Endothelial cell (in vitro differentiated cells): ENCODE results near the gene FARSA. TPM values are rescaled to one million over a fixed set of nuclear protein-coding genes. Genes with fewer than 3 reads are reported as not detected.
"Not testable (repeated sequence)": the region's sequence is repeated elsewhere in the genome, so short reads cannot be mapped to it uniquely, and the experiment has no call there.

Experiments
- DNase-seq: peaks from one replicate; pipeline ENCODE4 v3.0.0; 2021; ENCODE audit warnings: low spot score
- H3K27ac Mint-ChIP-seq: one replicate; pipeline ENCODE4 v1.8.0; 2021; ENCODE audit warnings: mixed read lengths, inconsistent platforms; ENCODE audit not compliant: unreplicated experiment
- H3K27me3 Mint-ChIP-seq: one replicate; pipeline ENCODE4 v1.8.0; 2021; ENCODE audit warnings: mild to moderate bottlenecking, moderate library complexity, mixed read lengths, inconsistent platforms; ENCODE audit not compliant: unreplicated experiment
- H3K36me3 Mint-ChIP-seq: one replicate; pipeline ENCODE4 v1.8.0; 2021; ENCODE audit warnings: mild to moderate bottlenecking, low read depth, mixed read lengths, inconsistent platforms; ENCODE audit not compliant: unreplicated experiment
- H3K4me1 Mint-ChIP-seq: one replicate; pipeline ENCODE4 v1.8.0; 2021; ENCODE audit warnings: mild to moderate bottlenecking, mixed read lengths, inconsistent platforms; ENCODE audit not compliant: unreplicated experiment
- H3K4me3 Mint-ChIP-seq: one replicate; pipeline ENCODE4 v1.8.0; 2021; ENCODE audit warnings: mild to moderate bottlenecking, mixed read lengths, inconsistent platforms; ENCODE audit not compliant: unreplicated experiment
- H3K9me3 Mint-ChIP-seq: one replicate; pipeline ENCODE4 v1.8.0; 2021; ENCODE audit warnings: mixed read lengths, inconsistent platforms; ENCODE audit not compliant: unreplicated experiment
- CTCF ChIP-seq: fragments of 200-600 bp; sonication (generic); IDR thresholded peaks from one replicate; pipeline ENCODE4 v1.5.0; 2021; ENCODE audit warnings: antibody characterized with exemption; ENCODE audit not compliant: unreplicated experiment
- long read RNA-seq: library from polyadenylated mRNA; unstranded; transcript quantifications from one replicate; pipeline ENCODE4 v2.0.0, GENCODE V29; 2020; ENCODE audit not compliant: unreplicated experiment
- total RNA-seq: library from RNA; stranded (reverse); fragmentation: NEBNext Ultra II Directional; extraction: Animal tissue kit (Norgen Biotek cat#: 25700); gene quantifications from one replicate; pipeline ENCODE4 v1.2.1, GENCODE V29; 2021; ENCODE audit not compliant: unreplicated experiment

FARSA gene
- 45.8 TPM for total RNA-seq
- long read RNA-seq, transcript FARSA-201 (13 exons, 1,814 nt): major isoform, 110 of 121 reads
- long read RNA-seq, partial matches to known transcripts: 3 of 121 reads
- long read RNA-seq, other reads (novel, unspliced or antisense): 7 of 121 reads

DNA sequence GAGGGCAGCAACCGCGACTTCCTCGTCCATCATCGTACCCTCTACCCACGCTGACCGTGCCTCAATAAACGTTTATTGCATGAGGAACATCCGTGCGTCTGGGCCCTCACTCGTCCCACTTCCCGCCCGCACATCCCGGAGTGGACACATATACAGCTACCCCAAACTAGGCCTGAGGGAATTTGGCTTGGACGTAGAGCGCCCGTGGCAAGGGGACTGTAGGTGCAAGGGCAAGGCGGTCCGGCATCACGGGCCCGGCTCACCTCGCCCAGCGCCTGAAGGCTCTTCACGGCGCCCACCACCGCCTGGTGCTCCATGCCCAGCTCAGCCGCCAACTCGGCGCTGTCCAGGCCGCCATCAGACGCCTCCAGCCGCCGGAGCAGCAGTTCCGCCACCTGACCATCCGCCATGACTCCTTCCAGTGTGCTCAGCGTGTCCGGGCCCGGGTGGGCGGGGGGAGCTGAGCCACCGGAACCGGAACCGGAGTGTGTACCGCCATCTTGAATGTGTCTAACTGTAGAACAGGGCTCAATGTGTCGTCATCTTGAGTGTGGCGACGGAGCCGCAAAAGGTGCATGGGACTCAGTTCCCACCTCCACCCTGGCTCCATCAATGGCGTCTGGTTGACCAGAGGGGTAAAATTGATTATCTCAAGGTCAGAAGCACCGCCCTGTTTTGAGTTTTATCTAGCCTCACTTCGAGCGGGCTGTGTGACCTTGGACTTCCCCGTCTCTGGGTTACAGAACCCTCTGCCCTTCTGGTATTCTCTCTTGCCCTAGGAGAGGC is at the start of gene FARSA:
TSS of gene FARSA (minus strand) at position 425 of the 786 bp plus-strand sequence. CDS start at position 410, 15 bp downstream.
- Mint-ChIP-seq H3K36me3 (peaks cover 4% of the 10 kb centered on the region), H3K27me3 (peaks cover 10% of the 10 kb centered on the region)
- TF ChIP-seq CTCF: no peak

GRCh38 chr19:12983091-12983490 is 49.6 kb upstream of the FARSA start:
- no peak overlapping the region for H3K4me3 Mint-ChIP-seq
- no peak for TF ChIP-seq CTCF

More for the DNA sequence above, at the start of gene FARSA:
- H3K4me3 Mint-ChIP-seq: peak within 1 kb of the TSS; percentile 98
- peak; percentile 86 for DNase-seq
- peak within 1 kb of the TSS; percentile 90 for H3K27ac Mint-ChIP-seq
- H3K4me1 Mint-ChIP-seq: peaks cover 17% of the 10 kb centered on the region
- no peaks in the 10 kb centered on the region for H3K9me3 Mint-ChIP-seq

GRCh38 chr19:12982648-12983047 is 49.1 kb upstream of the FARSA start:
- no peaks in the 10 kb centered on the region for H3K9me3 Mint-ChIP-seq
- no peak overlapping the region for H3K4me3 Mint-ChIP-seq
- peaks cover 6% of the 10 kb centered on the region for H3K4me1 Mint-ChIP-seq
- no peak overlapping the region for H3K27ac Mint-ChIP-seq
- H3K36me3 Mint-ChIP-seq: no peaks in the 10 kb centered on the region
- H3K27me3 Mint-ChIP-seq: peaks cover 10% of the 10 kb centered on the region
- TF ChIP-seq CTCF: no peak
- DNase-seq: no peak

More at GRCh38 chr19:12983091-12983490, 49.6 kb upstream of the FARSA start:
- peaks cover 10% of the 10 kb centered on the region for H3K27me3 Mint-ChIP-seq
- H3K4me1 Mint-ChIP-seq: peaks cover 5% of the 10 kb centered on the region
- H3K9me3 Mint-ChIP-seq: no peaks in the 10 kb centered on the region
- H3K27ac Mint-ChIP-seq: no peak overlapping the region
- H3K36me3 Mint-ChIP-seq: no peaks in the 10 kb centered on the region
- no peak for DNase-seq

GRCh38 chr19:12979974-12980373 is 46.5 kb upstream of the FARSA start:
- no peak for DNase-seq
- peaks cover 9% of the 10 kb centered on the region for H3K27me3 Mint-ChIP-seq
- no peak overlapping the region for H3K4me3 Mint-ChIP-seq
- H3K9me3 Mint-ChIP-seq: no peaks in the 10 kb centered on the region
- H3K27ac Mint-ChIP-seq: no peak overlapping the region
- peaks cover 4% of the 10 kb centered on the region for H3K4me1 Mint-ChIP-seq
- no peak for TF ChIP-seq CTCF
- no peaks in the 10 kb centered on the region for H3K36me3 Mint-ChIP-seq

DNA sequence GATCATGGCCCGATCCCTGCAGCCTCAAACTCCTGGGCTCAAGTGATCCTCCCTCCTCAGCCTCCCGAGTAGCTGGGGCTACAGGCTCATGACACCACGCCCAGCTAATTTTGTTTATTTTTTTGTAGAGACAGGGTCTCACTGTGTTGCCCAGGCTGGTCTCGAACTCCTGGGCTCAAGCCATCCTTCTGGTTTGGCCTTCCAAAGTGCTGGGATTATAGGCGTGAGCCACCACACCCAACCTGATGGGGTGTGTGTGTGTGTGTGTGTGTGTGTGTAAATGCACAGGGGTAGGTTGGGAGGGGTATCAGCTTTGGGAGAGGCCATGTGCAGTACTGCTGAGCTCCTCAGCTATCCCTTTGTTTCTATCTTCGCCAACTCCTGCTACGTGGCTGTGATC is 42.6 kb upstream of the FARSA start:
- H3K27ac Mint-ChIP-seq, H3K27me3 Mint-ChIP-seq, H3K4me3 Mint-ChIP-seq, DNase-seq, H3K4me1 Mint-ChIP-seq, H3K36me3 Mint-ChIP-seq, H3K9me3 Mint-ChIP-seq: not testable (repeated sequence)
